ENCODE measurements around the gene PLEK. TPM values are rescaled to one million over a fixed set of nuclear protein-coding genes. Genes with fewer than 3 reads are reported as not detected.
A peak's percentile ranks its signal among the peaks of the same experiment; 100 is the strongest.

PLEK gene
- total and polyA plus RNA-seq, 10 of the 15 experiments (the other 5 are each of a cell fraction or from before 2014, with no cell fraction given): 229 to 804 (median 362) TPM

DNA sequence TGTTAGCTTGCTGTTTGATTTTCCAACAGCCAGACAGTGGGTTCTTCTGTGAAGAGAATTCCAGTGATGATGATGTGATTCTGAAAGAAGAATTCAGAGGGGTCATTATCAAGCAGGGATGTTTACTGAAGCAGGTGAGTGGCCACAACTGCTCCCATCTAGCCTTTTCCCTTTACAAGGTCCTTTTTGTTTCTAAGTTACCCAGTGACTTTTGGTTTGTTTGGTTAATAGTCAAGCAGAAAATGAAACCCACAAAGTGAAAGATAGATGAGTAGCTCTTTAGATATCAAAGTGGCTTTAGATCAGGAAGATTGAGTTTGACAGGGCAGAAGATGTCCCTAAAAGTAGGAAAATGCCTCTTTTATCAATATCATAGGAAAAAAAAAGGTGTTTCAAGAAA, 23.3 kb downstream of the PLEK start (continued):
- TF ChIP-seq E4F1 (IDR thresholded peaks at IDR 0.05; ENCODE audit: borderline replicate concordance, partially characterized antibody) (no peak), HDAC6 (IDR thresholded peaks at IDR 0.05; ENCODE audit: unreplicated experiment) (no peak), E2F8 (IDR thresholded peaks at IDR 0.05; ENCODE audit: low read depth, partially characterized antibody) (no peak), ZZZ3 (IDR thresholded peaks at IDR 0.05; ENCODE audit: control insufficient read depth, insufficient read length, low read depth) (no peak), LARP7 (IDR thresholded peaks at IDR 0.05) (no peak), NR2F1 (conservative IDR thresholded peaks at IDR 0.05) (no peak), SREBF2 (IDR thresholded peaks at IDR 0.05; ENCODE audit: low read length) (no peak), BHLHE40 (IDR thresholded peaks at IDR 0.05; ENCODE audit: borderline replicate concordance in 1 of 2, low read depth in 2 of 2, low read length in 1 of 2) (0 out of 4 replicates have a peak, but pooled peaks have one; percentile 6), JUND (IDR thresholded peaks at IDR 0.05; ENCODE audit: low read depth, low read length) (no peak), MYB (IDR thresholded peaks at IDR 0.05; ENCODE audit: borderline replicate concordance, low read depth, low read length) (no peak), ZNF274 (IDR thresholded peaks at IDR 0.05; ENCODE audit: insufficient read depth, insufficient read length) (no peak), MTA2 (IDR thresholded peaks at IDR 0.05; ENCODE audit: low read depth) (no peak), HSF1 (IDR thresholded peaks at IDR 0.05; ENCODE audit: low read depth, low read length) (no peak), CUX1 (IDR thresholded peaks at IDR 0.05; ENCODE audit: insufficient replicate concordance, low read depth, low read length) (peak; percentile 42), CBFB (IDR thresholded peaks at IDR 0.05; ENCODE audit: low read depth) (no peak)
- TF ChIP-seq, protein P1, sequence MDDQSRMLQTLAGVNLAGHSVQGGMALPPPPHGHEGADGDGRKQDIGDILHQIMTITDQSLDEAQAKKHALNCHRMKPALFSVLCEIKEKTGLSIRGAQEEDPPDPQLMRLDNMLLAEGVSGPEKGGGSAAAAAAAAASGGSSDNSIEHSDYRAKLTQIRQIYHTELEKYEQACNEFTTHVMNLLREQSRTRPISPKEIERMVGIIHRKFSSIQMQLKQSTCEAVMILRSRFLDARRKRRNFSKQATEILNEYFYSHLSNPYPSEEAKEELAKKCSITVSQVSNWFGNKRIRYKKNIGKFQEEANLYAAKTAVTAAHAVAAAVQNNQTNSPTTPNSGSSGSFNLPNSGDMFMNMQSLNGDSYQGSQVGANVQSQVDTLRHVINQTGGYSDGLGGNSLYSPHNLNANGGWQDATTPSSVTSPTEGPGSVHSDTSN (IDR thresholded peaks at IDR 0.05; ENCODE audit: insufficient replicate concordance, low read depth, low read length): no peak
- TF ChIP-seq, protein P2, sequence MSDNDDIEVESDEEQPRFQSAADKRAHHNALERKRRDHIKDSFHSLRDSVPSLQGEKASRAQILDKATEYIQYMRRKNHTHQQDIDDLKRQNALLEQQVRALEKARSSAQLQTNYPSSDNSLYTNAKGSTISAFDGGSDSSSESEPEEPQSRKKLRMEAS (IDR thresholded peaks at IDR 0.05; ENCODE audit: low read depth, low read length): no peak

Measured in GM12878 (cell line).